Mammary epithelial cell (primary cell): ENCODE results near the gene ALKBH3.

ENCODE experiments used
- EZH2 ChIP-seq: IDR thresholded peaks from 2 replicates; pipeline ENCODE4 v1.6.1; 2012; ENCODE audit warnings: low read length, inconsistent platforms, borderline replicate concordance
- TF ChIP-seq, protein P1 (sequence below), 2 donors: IDR thresholded peaks in 1 of 2; conservative IDR thresholded peaks in 1 of 2; 2 replicates each; pipeline ENCODE4 v1.5.1; 2011 to 2012; ENCODE audit warnings: inconsistent platforms in 2 of 2, low read length in 2 of 2, mild to moderate bottlenecking in 2 of 2, control low read depth in 1 of 2, low read depth in 1 of 2; ENCODE audit not compliant: insufficient read depth in 1 of 2; ENCODE audit errors: extremely low read depth in 1 of 2

DNA sequence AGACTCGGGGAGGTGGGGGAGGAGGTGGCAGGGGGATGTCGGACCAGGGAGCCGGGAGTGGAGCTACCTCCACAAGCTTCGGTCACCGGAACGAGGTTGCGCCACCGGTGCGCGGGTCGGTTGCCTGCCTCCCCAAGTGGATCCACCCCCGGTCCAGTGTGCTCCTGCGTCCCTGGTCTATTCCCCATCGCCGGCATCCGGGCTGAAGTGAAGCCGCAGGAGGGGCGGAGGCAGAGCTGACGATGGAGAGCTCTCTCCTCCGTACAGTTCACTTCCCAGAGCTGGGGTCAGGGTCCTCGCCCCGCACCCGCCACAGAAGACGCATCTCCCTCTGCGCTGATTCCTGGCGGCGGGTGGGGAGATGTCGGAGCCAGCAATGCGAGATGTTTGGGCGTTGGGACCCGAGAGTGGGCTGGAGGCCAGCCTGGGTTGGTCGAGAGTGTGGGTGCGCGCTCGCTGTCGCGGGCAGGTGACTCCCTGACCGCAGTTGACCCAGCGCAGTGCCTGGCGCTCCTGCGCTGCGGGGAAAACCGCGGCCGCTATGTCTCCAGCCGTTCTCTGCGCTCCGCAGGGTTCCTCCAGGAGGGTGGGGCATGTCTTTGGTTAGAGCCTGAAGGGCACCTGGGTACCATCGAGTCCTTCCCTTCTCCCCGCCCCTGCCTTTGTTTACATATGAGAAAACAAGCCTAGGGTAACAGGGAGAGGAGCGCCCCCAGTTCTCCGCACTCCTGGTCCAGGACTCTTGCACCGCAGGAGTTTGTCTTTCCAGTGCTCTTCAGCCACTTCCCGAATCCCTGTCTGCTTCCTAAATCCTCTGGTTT lies 63.5 kb downstream of the ALKBH3 start:
- TF ChIP-seq, protein P1, sequence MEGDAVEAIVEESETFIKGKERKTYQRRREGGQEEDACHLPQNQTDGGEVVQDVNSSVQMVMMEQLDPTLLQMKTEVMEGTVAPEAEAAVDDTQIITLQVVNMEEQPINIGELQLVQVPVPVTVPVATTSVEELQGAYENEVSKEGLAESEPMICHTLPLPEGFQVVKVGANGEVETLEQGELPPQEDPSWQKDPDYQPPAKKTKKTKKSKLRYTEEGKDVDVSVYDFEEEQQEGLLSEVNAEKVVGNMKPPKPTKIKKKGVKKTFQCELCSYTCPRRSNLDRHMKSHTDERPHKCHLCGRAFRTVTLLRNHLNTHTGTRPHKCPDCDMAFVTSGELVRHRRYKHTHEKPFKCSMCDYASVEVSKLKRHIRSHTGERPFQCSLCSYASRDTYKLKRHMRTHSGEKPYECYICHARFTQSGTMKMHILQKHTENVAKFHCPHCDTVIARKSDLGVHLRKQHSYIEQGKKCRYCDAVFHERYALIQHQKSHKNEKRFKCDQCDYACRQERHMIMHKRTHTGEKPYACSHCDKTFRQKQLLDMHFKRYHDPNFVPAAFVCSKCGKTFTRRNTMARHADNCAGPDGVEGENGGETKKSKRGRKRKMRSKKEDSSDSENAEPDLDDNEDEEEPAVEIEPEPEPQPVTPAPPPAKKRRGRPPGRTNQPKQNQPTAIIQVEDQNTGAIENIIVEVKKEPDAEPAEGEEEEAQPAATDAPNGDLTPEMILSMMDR (conservative IDR thresholded peaks at IDR 0.05 in 1 of 2, IDR thresholded peaks at IDR 0.05 in 1 of 2; ENCODE audit: extremely low read depth in 1 of 2, insufficient read depth in 1 of 2, low read depth in 1 of 2, low read length in 2 of 2) = no peak
- TF ChIP-seq EZH2 = no peak
